ENCODE results near the gene PRRC1. TPM values are rescaled to one million over a fixed set of nuclear protein-coding genes. Genes with fewer than 3 reads are reported as not detected.

The PRRC1 gene
- total and polyA plus RNA-seq, 2 experiments from 2014 or later: 64.7 to 70.7 TPM

- Mint-ChIP-seq H3K36me3 (ENCODE audit: low read depth) (no peaks in the 10 kb centered on the region), H3K9me3 (no peaks in the 10 kb centered on the region), H3K27me3 (ENCODE audit: insufficient read depth, low read depth, poor library complexity) (no peaks in the 10 kb centered on the region), H3K27ac (no peak overlapping the region), H3K4me3 (no peak overlapping the region), H3K4me1 (peaks cover 7% of the 10 kb centered on the region)
- ATAC-seq (no peak), DNase-seq (ENCODE audit: low spot score) (no peak)
- no peaks in the 10 kb centered on the region for H3K9me2 ChIP-seq (ENCODE audit: insufficient read depth)
- H2AFZ ChIP-seq: no peak overlapping the region
- no peak overlapping the region for H3K27ac ChIP-seq (ENCODE audit: low read depth)
- no peaks in the 10 kb centered on the region for H3K79me2 ChIP-seq (replicated peaks; ENCODE audit: insufficient read depth)
- H4K20me1 ChIP-seq (replicated peaks; ENCODE audit: insufficient read depth): no peaks in the 10 kb centered on the region
- no peak overlapping the region for H3K4me3 ChIP-seq
- H3K4me2 ChIP-seq: no peak overlapping the region
- no peaks in the 10 kb centered on the region for H3K4me1 ChIP-seq (ENCODE audit: insufficient read depth)
- TF ChIP-seq ZNF114 (CRISPR knock-in tag; IDR thresholded peaks at IDR 0.05): no peak
- no peak for TF ChIP-seq REST (IDR thresholded peaks at IDR 0.05; ENCODE audit: unreplicated experiment)
- no peak for TF ChIP-seq JUNB (IDR thresholded peaks at IDR 0.05; ENCODE audit: unreplicated experiment)
- TF ChIP-seq STAT1 (IDR thresholded peaks at IDR 0.05; ENCODE audit: unreplicated experiment): no peak
- TF ChIP-seq NANOG (IDR thresholded peaks at IDR 0.05; ENCODE audit: borderline replicate concordance): no peak
- TF ChIP-seq EZH2 (IDR thresholded peaks at IDR 0.05; ENCODE audit: low read depth, unreplicated experiment): no peak
- TF ChIP-seq ZNF462 (CRISPR knock-in tag; IDR thresholded peaks at IDR 0.05): no peak
- TF ChIP-seq CTCF (conservative IDR thresholded peaks at IDR 0.05; ENCODE audit: low read depth in 2 of 2): no peak
- no peak for TF ChIP-seq EZH2phosphoT487 (IDR thresholded peaks at IDR 0.05; ENCODE audit: unreplicated experiment)
- TF ChIP-seq POLR2AphosphoS5 (IDR thresholded peaks at IDR 0.05; ENCODE audit: low read depth): no peak
- no peak for TF ChIP-seq ZNF331 (CRISPR knock-in tag; IDR thresholded peaks at IDR 0.05; ENCODE audit: low read depth)
- TF ChIP-seq ETS1 (IDR thresholded peaks at IDR 0.05): no peak
- TF ChIP-seq CREB1 (CRISPR knock-in tag; IDR thresholded peaks at IDR 0.05; ENCODE audit: low read depth): no peak
- H3K36me3 ChIP-seq (ENCODE audit: insufficient read depth): no peaks in the 10 kb centered on the region
- no peaks in the 10 kb centered on the region for H3F3A ChIP-seq (replicated peaks; ENCODE audit: low read depth)
- H3K27me3 ChIP-seq (ENCODE audit: insufficient read depth): no peaks in the 10 kb centered on the region
These were observed 48.3 kb downstream of the PRRC1 start for GRCh38 chr5:127565586-127566270.
